ENCODE measurements around the gene ALDH1B1. TPM values are rescaled to one million over a fixed set of nuclear protein-coding genes. Genes with fewer than 3 reads are reported as not detected.

The ALDH1B1 gene
- total and polyA plus RNA-seq, 5 donors from 2014 or later = 1.7 to 11.8 (median 9.0) TPM

DNA sequence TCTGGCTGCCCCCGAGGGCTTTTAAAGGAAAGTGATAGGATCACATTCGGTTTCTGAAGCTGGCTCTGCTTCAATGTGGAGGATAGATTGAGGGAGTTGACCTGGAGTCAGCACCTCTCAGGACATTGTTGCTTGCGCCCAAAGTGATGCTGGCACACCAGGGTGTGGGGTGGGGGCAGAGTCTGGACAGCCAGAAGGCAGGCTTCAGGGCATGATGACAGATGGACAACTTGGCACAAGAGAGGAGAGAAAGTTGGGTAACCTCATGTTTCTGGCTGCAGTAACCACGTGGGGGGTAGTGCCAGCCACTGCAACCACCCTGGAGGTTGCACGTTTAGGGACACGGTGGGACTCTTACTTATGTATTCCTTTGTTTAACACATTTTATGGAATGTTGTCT, 9.5 kb downstream of the ALDH1B1 start:
- peaks cover 13% of the 10 kb centered on the region for H3K36me3 Mint-ChIP-seq
- no peak overlapping the region for H3K4me3 Mint-ChIP-seq
- ATAC-seq (ENCODE audit: low read depth in 2 of 2) (no peak), DNase-seq (no peak)
- no peak overlapping the region for H3K27ac ChIP-seq (ENCODE audit: insufficient read depth, low read length, poor library complexity, severe bottlenecking)
- H3K4me3 ChIP-seq (ENCODE audit: low read depth, low read length) = no peak overlapping the region
- no peaks in the 10 kb centered on the region for H3K4me1 ChIP-seq (ENCODE audit: control insufficient read depth, insufficient read depth, low read length, poor library complexity, severe bottlenecking)
- no peaks in the 10 kb centered on the region for H3K27me3 ChIP-seq (ENCODE audit: control insufficient read depth, insufficient read depth, low read length)
- peaks cover 0 to 1% (median 0%) of the 10 kb centered on the region in 7 donors for H3K9me3 Mint-ChIP-seq
- no peaks in the 10 kb centered on the region for H3K4me1 Mint-ChIP-seq
- peaks cover 7% of the 10 kb centered on the region for H3K27me3 Mint-ChIP-seq
- H3K36me3 ChIP-seq (ENCODE audit: control insufficient read depth, insufficient read depth, low read length) = peaks cover 2% of the 10 kb centered on the region
- no peaks in the 10 kb centered on the region for H3K9me3 ChIP-seq (ENCODE audit: control insufficient read depth in 2 of 2, low read length in 2 of 2)
- no peak overlapping the region for H3K27ac Mint-ChIP-seq

DNA sequence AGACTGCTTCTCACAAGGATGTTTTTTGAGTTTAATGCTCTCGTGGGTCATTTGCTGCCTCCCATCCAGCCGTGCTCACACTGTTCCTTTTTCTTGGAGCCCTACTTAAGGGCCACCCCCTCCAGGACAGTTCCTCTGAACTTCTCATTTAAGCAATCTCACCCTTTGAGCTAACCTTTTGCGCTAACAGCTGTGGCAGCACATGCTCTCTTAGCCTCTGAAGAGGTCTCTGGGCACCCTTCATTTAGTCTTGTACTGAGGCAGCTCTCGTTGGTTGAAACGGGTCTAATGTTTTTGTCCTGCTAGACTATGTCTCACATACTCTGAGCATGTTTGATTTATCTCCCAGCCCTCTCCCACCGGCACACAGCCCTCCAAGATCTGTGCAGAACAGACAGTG, 11.8 kb downstream of the ALDH1B1 start:
- H3K36me3 Mint-ChIP-seq = no peaks in the 10 kb centered on the region
- no peak overlapping the region for H3K4me3 Mint-ChIP-seq
- ATAC-seq (ENCODE audit: low read depth in 2 of 2) (no peak), DNase-seq (no peak)
- H3K4me1 Mint-ChIP-seq = no peaks in the 10 kb centered on the region
- H3K27me3 ChIP-seq (ENCODE audit: control insufficient read depth, insufficient read depth, low read length) = peaks cover 2% of the 10 kb centered on the region
- H3K4me3 ChIP-seq (ENCODE audit: low read depth, low read length) = no peak overlapping the region
- H3K36me3 ChIP-seq (ENCODE audit: control insufficient read depth, insufficient read depth, low read length) = no peaks in the 10 kb centered on the region
- peaks cover 7% of the 10 kb centered on the region for H3K27me3 Mint-ChIP-seq
- H3K27ac ChIP-seq (ENCODE audit: insufficient read depth, low read length, poor library complexity, severe bottlenecking) = no peak overlapping the region
- H3K9me3 ChIP-seq (ENCODE audit: control insufficient read depth in 2 of 2, low read length in 2 of 2) = no peaks in the 10 kb centered on the region
- H3K4me1 ChIP-seq (ENCODE audit: control insufficient read depth, insufficient read depth, low read length, poor library complexity, severe bottlenecking) = no peaks in the 10 kb centered on the region
- peaks cover 0 to 1% (median 0%) of the 10 kb centered on the region in 7 donors for H3K9me3 Mint-ChIP-seq
- no peak overlapping the region for H3K27ac Mint-ChIP-seq

DNA sequence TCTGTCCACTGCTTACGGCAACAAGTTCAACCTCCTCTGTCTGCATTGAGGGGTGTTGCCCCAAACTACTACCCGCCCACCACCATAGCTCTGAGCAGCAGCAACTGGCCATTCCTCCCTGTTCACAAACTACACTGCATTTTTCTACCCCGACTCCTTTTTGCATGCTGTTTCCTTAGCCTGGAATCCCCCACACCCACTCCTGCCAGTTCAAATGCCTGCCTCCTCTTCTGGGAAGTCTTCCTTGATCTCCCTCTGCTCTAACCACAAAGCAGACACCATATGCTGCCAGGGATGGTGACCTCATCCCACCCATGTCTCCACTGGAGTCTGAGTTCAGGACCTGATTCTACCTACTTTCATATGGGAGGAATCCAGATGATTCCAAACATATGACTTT, 13.3 kb downstream of the ALDH1B1 start:
- Histone ChIP-seq H3K9me3 (ENCODE audit: control insufficient read depth in 2 of 2, low read length in 2 of 2) (no peaks in the 10 kb centered on the region), H3K27me3 (ENCODE audit: control insufficient read depth, insufficient read depth, low read length) (peaks cover 3% of the 10 kb centered on the region), H3K4me3 (ENCODE audit: low read depth, low read length) (no peak overlapping the region), H3K4me1 (ENCODE audit: control insufficient read depth, insufficient read depth, low read length, poor library complexity, severe bottlenecking) (no peaks in the 10 kb centered on the region), H3K36me3 (ENCODE audit: control insufficient read depth, insufficient read depth, low read length) (no peaks in the 10 kb centered on the region), H3K27ac (ENCODE audit: insufficient read depth, low read length, poor library complexity, severe bottlenecking) (no peak overlapping the region)
- Mint-ChIP-seq H3K4me1 (no peaks in the 10 kb centered on the region), H3K9me3 (peaks cover 0 to 3% (median 0%) of the 10 kb centered on the region in 7 donors), H3K4me3 (no peak overlapping the region), H3K27me3 (peaks cover 10% of the 10 kb centered on the region), H3K36me3 (no peaks in the 10 kb centered on the region), H3K27ac (no peak overlapping the region)
- no peak for DNase-seq
- no peak for ATAC-seq (ENCODE audit: low read depth in 2 of 2)

DNA sequence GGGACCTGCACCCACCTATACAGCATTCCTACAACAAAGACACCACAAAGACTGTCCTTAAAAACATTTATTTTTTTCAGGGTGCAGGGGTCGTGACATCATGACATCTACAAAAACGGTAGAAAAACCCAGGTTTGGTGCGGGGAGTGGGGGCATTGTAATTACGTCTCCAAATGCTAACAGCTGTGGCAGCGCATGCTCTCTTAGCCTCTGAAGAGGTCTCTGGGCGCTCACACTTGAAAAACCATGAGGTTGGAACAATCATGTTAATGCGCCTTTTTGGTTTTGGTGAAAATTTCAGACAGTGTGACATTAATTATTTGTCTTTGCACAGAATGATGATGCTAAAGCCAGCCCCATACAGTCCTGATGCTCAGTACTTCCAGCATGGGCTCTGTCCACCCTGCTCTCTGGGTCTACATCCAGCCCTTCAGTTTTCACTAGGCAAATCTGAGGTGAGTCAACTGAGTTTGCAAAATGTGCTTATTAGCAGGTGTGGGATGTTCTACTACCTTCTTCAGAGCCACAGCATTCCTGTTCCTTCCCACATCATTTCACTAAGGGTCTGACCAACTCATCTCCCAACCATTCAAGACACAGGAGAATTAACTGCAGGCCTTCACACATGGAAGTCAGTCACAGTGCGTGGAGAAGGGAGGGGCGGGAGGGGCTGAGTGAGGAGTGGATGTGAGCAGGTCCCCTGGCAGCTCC, 14.1 kb downstream of the ALDH1B1 start:
- Mint-ChIP-seq H3K27ac (no peak overlapping the region), H3K27me3 (peaks cover 10% of the 10 kb centered on the region), H3K4me3 (no peak overlapping the region), H3K9me3 (peaks cover 0 to 3% (median 0%) of the 10 kb centered on the region in 7 donors), H3K36me3 (no peaks in the 10 kb centered on the region), H3K4me1 (no peaks in the 10 kb centered on the region)
- Histone ChIP-seq H3K27me3 (ENCODE audit: control insufficient read depth, insufficient read depth, low read length) (peaks cover 7% of the 10 kb centered on the region), H3K4me3 (ENCODE audit: low read depth, low read length) (no peak overlapping the region), H3K27ac (ENCODE audit: insufficient read depth, low read length, poor library complexity, severe bottlenecking) (no peak overlapping the region), H3K4me1 (ENCODE audit: control insufficient read depth, insufficient read depth, low read length, poor library complexity, severe bottlenecking) (no peaks in the 10 kb centered on the region), H3K36me3 (ENCODE audit: control insufficient read depth, insufficient read depth, low read length) (no peaks in the 10 kb centered on the region), H3K9me3 (ENCODE audit: control insufficient read depth in 2 of 2, low read length in 2 of 2) (no peaks in the 10 kb centered on the region)
- DNase-seq (no peak), ATAC-seq (ENCODE audit: low read depth in 2 of 2) (no peak)

DNA sequence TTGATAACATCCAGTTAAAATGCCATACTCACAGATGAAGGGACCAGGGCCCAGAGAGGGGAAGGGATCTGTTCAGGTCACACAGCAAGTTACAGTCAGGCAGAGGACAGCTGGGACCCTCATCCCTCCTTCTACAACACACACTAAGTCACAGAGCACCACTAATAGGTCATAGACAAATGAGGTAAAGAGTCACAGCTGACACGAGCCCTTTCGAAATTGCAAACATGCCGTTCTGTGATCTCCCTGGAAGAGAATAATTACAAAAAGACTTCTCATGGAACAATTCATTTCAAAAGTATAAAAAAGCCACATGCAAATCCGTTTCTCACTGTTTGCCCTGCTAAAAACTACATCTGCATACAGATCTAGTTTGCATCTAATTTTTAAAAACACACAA, 16.2 kb downstream of the ALDH1B1 start:
- peaks cover 7% of the 10 kb centered on the region for H3K27me3 ChIP-seq (ENCODE audit: control insufficient read depth, insufficient read depth, low read length)
- no peaks in the 10 kb centered on the region for H3K4me1 Mint-ChIP-seq
- H3K27ac Mint-ChIP-seq = no peak overlapping the region
- H3K9me3 Mint-ChIP-seq = peaks cover 0 to 2% (median 0%) of the 10 kb centered on the region in 7 donors
- ATAC-seq (ENCODE audit: low read depth in 2 of 2) (no peak), DNase-seq (no peak)
- no peaks in the 10 kb centered on the region for H3K36me3 Mint-ChIP-seq
- H3K27me3 Mint-ChIP-seq = peaks cover 10% of the 10 kb centered on the region
- no peaks in the 10 kb centered on the region for H3K4me1 ChIP-seq (ENCODE audit: control insufficient read depth, insufficient read depth, low read length, poor library complexity, severe bottlenecking)
- H3K4me3 Mint-ChIP-seq = no peak overlapping the region
- no peaks in the 10 kb centered on the region for H3K9me3 ChIP-seq (ENCODE audit: control insufficient read depth in 2 of 2, low read length in 2 of 2)
- no peak overlapping the region for H3K4me3 ChIP-seq (ENCODE audit: low read depth, low read length)
- H3K27ac ChIP-seq (ENCODE audit: insufficient read depth, low read length, poor library complexity, severe bottlenecking) = no peak overlapping the region
- no peaks in the 10 kb centered on the region for H3K36me3 ChIP-seq (ENCODE audit: control insufficient read depth, insufficient read depth, low read length)

DNA sequence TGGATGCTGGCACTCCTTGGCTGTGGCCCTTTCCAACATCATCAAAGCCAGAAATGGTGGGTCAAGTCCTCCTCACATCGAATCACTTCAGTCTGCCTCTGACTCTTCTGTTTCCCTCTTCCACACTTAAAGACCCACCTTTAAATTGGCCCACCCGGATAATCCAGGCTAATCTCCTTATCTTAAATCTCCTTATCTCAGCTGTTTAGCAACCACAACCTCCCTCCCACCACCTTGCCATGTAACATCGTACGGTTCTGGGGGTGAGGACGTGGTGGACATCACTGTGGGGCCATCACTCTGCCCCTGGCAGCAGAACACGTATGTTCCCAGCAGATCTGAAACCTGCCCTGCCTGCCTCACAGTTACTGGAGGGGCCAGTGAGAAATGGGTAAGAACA, 20.2 kb downstream of the ALDH1B1 start:
- Mint-ChIP-seq H3K27ac (no peak overlapping the region), H3K4me1 (no peaks in the 10 kb centered on the region), H3K9me3 (peaks cover 0 to 5% (median 0%) of the 10 kb centered on the region in 7 donors), H3K4me3 (no peak overlapping the region), H3K36me3 (no peaks in the 10 kb centered on the region), H3K27me3 (peaks cover 4% of the 10 kb centered on the region)
- DNase-seq (no peak), ATAC-seq (ENCODE audit: low read depth in 2 of 2) (no peak)
- Histone ChIP-seq H3K4me1 (ENCODE audit: control insufficient read depth, insufficient read depth, low read length, poor library complexity, severe bottlenecking) (no peaks in the 10 kb centered on the region), H3K36me3 (ENCODE audit: control insufficient read depth, insufficient read depth, low read length) (no peaks in the 10 kb centered on the region), H3K27me3 (ENCODE audit: control insufficient read depth, insufficient read depth, low read length) (peaks cover 7% of the 10 kb centered on the region), H3K9me3 (ENCODE audit: control insufficient read depth in 2 of 2, low read length in 2 of 2) (no peaks in the 10 kb centered on the region), H3K27ac (ENCODE audit: insufficient read depth, low read length, poor library complexity, severe bottlenecking) (no peak overlapping the region), H3K4me3 (ENCODE audit: low read depth, low read length) (no peak overlapping the region)

DNA sequence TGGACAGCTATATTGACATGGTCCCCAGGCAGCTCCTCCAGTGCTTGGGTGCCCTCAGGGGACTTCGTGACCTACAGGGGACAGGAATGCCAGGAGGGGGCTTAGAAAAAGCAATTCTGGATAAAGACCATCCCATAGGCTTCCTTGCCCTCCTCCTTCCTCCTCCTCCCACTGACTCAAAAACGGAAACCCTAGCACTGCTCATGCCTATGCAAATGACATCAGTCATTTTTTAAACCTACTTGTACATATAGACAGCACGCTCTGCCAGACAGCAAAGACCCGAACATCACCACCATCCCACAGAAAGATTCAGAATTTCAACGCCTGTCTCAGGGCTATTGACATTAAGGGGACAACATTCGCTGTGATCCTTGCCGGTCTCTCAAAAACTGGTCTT, 20.8 kb downstream of the ALDH1B1 start:
- no peaks in the 10 kb centered on the region for H3K36me3 Mint-ChIP-seq
- ATAC-seq (ENCODE audit: low read depth in 2 of 2) (no peak), DNase-seq (no peak)
- H3K4me1 Mint-ChIP-seq = no peaks in the 10 kb centered on the region
- Histone ChIP-seq H3K4me1 (ENCODE audit: control insufficient read depth, insufficient read depth, low read length, poor library complexity, severe bottlenecking) (no peaks in the 10 kb centered on the region), H3K4me3 (ENCODE audit: low read depth, low read length) (no peak overlapping the region), H3K36me3 (ENCODE audit: control insufficient read depth, insufficient read depth, low read length) (no peaks in the 10 kb centered on the region), H3K27ac (ENCODE audit: insufficient read depth, low read length, poor library complexity, severe bottlenecking) (no peak overlapping the region), H3K27me3 (ENCODE audit: control insufficient read depth, insufficient read depth, low read length) (peaks cover 7% of the 10 kb centered on the region), H3K9me3 (ENCODE audit: control insufficient read depth in 2 of 2, low read length in 2 of 2) (no peaks in the 10 kb centered on the region)
- H3K27ac Mint-ChIP-seq = no peak overlapping the region
- no peak overlapping the region for H3K4me3 Mint-ChIP-seq
- H3K9me3 Mint-ChIP-seq = peaks cover 0 to 5% (median 0%) of the 10 kb centered on the region in 7 donors
- H3K27me3 Mint-ChIP-seq = peaks cover 4% of the 10 kb centered on the region

DNA sequence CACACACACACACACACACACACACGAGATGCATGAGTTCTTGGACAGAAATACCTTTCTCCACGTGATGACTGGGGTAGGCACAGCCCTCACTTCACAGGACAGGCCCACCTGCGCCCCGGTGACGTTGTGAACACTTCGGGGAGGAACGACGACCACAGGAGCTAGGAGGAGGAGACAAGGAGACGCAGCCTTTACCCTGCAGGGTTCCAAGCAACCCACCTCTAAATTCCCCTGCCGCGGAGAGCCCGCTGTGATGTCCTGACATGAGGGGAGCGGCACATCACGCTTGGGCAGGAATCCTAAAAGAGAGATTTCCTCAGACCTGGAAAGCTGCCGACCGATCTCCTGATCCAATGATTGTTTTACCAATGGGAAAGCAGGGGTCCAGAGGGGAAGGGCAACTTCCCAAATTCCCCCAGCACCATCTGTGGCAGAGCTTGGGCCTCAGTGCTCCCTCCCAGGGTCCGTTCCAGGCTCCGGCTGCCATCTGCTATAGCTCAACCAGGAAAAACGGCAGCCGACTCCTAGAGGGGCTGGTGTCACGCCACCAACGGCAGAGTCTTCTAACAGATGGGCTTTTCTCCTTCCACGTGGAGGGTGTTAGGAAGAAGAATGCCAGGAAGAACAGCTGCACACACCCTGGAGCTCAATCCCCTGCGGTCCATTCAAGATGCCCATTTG, 21.7 kb downstream of the ALDH1B1 start:
- H3K9me3 ChIP-seq (ENCODE audit: control insufficient read depth in 2 of 2, low read length in 2 of 2) = no peaks in the 10 kb centered on the region
- H3K4me3 ChIP-seq (ENCODE audit: low read depth, low read length) = no peak overlapping the region
- Mint-ChIP-seq H3K36me3 (no peaks in the 10 kb centered on the region), H3K27me3 (peaks cover 4% of the 10 kb centered on the region), H3K9me3 (peaks cover 0 to 5% (median 0%) of the 10 kb centered on the region in 7 donors), H3K27ac (peak overlapping the region in 1 of 3 donors; percentile 34), H3K4me1 (no peaks in the 10 kb centered on the region), H3K4me3 (no peak overlapping the region)
- H3K36me3 ChIP-seq (ENCODE audit: control insufficient read depth, insufficient read depth, low read length) = no peaks in the 10 kb centered on the region
- H3K27me3 ChIP-seq (ENCODE audit: control insufficient read depth, insufficient read depth, low read length) = peaks cover 6% of the 10 kb centered on the region
- no peak overlapping the region for H3K27ac ChIP-seq (ENCODE audit: insufficient read depth, low read length, poor library complexity, severe bottlenecking)
- no peaks in the 10 kb centered on the region for H3K4me1 ChIP-seq (ENCODE audit: control insufficient read depth, insufficient read depth, low read length, poor library complexity, severe bottlenecking)
- no peak for ATAC-seq (ENCODE audit: low read depth in 2 of 2)
- no peak for DNase-seq
